Osteocyte (in vitro differentiated cells): ENCODE measurements around the gene REG4. TPM values are rescaled to one million over a fixed set of nuclear protein-coding genes. Genes with fewer than 3 reads are reported as not detected.
"Not testable (repeated sequence)": the region's sequence is repeated elsewhere in the genome, so short reads cannot be mapped to it uniquely, and the experiment has no call there.

Experiments used
- DNase-seq: peaks from one replicate; pipeline ENCODE4 v3.0.0; 2021; ENCODE audit warnings: mixed read lengths; ENCODE audit not compliant: unreplicated experiment; ENCODE audit errors: extremely low spot score
- H3K27ac Mint-ChIP-seq: one replicate; pipeline ENCODE4 v1.8.0; 2021; ENCODE audit warnings: mild to moderate bottlenecking, mixed read lengths; ENCODE audit not compliant: unreplicated experiment
- H3K27me3 Mint-ChIP-seq: one replicate; pipeline ENCODE4 v1.8.0; 2021; ENCODE audit warnings: mixed read lengths; ENCODE audit not compliant: unreplicated experiment
- H3K36me3 Mint-ChIP-seq: one replicate; pipeline ENCODE4 v1.8.0; 2021; ENCODE audit warnings: mixed read lengths; ENCODE audit not compliant: unreplicated experiment
- H3K4me1 Mint-ChIP-seq: one replicate; pipeline ENCODE4 v1.8.0; 2021; ENCODE audit warnings: mixed read lengths; ENCODE audit not compliant: unreplicated experiment
- H3K4me3 Mint-ChIP-seq: one replicate; pipeline ENCODE4 v1.8.0; 2021; ENCODE audit warnings: mild to moderate bottlenecking, moderate library complexity, mixed read lengths; ENCODE audit not compliant: unreplicated experiment
- H3K9me3 Mint-ChIP-seq: one replicate; pipeline ENCODE4 v1.8.0; 2021; ENCODE audit warnings: mixed read lengths; ENCODE audit not compliant: unreplicated experiment
- total RNA-seq: library from RNA; stranded (reverse); gene quantifications from 2 replicates; pipeline ENCODE4 v1.2.1, GENCODE V29; 2021
- TF ChIP-seq, protein P1 (sequence below): fragments of 200-600 bp; sonication (generic); IDR thresholded peaks from 2 replicates; pipeline ENCODE4 v1.5.0; 2021; ENCODE audit warnings: antibody characterized with exemption, mild to moderate bottlenecking, moderate library complexity

REG4 gene
- total RNA-seq, 1 donor from 2014 or later = not detected

DNA sequence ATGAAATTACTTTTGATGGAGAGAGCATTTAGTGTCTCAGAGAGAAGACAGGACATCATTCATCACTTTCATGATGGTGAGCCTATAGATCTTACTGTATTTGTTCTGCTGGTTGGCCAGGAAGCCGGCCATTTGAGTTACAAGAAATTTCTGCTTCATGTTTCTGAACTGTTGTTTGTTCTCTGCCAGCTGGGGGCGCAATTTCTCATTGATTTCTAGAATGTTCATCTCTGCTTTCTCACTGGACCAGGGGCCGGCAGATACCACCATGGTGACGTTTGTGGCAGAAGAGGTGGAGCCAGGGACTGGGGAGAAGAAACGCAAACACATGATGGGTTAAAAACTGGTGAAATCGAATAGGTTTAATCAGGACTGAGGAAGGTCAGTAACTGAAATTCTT, 32.9 kb upstream of the REG4 start:
- not testable (repeated sequence) for H3K4me1 Mint-ChIP-seq, H3K4me3 Mint-ChIP-seq, H3K36me3 Mint-ChIP-seq, H3K27ac Mint-ChIP-seq, DNase-seq, H3K9me3 Mint-ChIP-seq
- H3K27me3 Mint-ChIP-seq = peaks cover 79% of the 10 kb centered on the region
- TF ChIP-seq, protein P1, sequence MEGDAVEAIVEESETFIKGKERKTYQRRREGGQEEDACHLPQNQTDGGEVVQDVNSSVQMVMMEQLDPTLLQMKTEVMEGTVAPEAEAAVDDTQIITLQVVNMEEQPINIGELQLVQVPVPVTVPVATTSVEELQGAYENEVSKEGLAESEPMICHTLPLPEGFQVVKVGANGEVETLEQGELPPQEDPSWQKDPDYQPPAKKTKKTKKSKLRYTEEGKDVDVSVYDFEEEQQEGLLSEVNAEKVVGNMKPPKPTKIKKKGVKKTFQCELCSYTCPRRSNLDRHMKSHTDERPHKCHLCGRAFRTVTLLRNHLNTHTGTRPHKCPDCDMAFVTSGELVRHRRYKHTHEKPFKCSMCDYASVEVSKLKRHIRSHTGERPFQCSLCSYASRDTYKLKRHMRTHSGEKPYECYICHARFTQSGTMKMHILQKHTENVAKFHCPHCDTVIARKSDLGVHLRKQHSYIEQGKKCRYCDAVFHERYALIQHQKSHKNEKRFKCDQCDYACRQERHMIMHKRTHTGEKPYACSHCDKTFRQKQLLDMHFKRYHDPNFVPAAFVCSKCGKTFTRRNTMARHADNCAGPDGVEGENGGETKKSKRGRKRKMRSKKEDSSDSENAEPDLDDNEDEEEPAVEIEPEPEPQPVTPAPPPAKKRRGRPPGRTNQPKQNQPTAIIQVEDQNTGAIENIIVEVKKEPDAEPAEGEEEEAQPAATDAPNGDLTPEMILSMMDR = peak; percentile 31

DNA sequence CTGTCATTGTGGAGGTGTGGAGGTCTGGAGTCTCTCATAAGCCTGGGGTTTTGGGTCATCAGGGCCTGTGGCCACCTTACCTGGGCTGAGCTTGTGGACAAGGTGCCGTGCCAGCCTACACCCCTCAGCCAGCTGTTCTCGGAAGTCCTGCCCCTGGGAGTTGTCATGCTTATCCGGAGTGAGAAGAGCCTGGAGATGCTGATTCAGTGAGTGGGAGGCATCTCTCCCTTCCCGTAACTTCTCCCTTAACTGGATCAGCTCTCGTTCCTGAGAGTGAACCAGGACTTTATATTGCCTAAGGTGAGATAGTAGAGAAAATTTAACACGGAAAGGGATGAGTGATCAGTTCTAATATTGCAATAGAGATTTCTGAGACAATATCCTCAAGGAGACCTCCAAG, 30.0 kb upstream of the REG4 start:
- TF ChIP-seq, protein P1 = no peak
- no peak for DNase-seq
- H3K4me3 Mint-ChIP-seq = no peak overlapping the region
- no peaks in the 10 kb centered on the region for H3K9me3 Mint-ChIP-seq
- H3K27ac Mint-ChIP-seq = no peak overlapping the region
- H3K36me3 Mint-ChIP-seq = no peaks in the 10 kb centered on the region
- peaks cover 74% of the 10 kb centered on the region for H3K27me3 Mint-ChIP-seq
- no peaks in the 10 kb centered on the region for H3K4me1 Mint-ChIP-seq

DNA sequence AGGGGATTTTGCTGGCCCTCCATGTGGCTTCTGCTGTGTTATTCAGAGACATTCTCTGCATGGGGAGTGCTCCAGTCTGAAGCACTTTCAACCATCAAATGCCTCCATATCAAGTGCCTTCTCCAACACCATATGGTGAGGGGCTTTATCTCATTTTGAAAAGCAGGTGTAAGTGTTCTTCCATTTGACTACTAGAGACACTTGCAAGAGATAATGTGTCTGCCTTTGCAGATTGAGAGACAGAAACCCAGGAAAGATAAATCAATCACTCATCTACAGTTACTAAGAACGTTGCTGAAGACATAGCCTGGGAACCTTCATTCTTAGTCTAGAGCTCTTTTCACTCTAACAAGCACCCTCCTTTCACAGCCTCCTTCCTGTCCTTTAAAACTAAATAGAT, 29.5 kb upstream of the REG4 start:
- Mint-ChIP-seq H3K27me3 (peaks cover 76% of the 10 kb centered on the region), H3K4me1 (no peaks in the 10 kb centered on the region), H3K27ac (no peak overlapping the region), H3K4me3 (no peak overlapping the region), H3K36me3 (no peaks in the 10 kb centered on the region), H3K9me3 (no peaks in the 10 kb centered on the region)
- DNase-seq = no peak
- TF ChIP-seq, protein P1 = no peak

DNA sequence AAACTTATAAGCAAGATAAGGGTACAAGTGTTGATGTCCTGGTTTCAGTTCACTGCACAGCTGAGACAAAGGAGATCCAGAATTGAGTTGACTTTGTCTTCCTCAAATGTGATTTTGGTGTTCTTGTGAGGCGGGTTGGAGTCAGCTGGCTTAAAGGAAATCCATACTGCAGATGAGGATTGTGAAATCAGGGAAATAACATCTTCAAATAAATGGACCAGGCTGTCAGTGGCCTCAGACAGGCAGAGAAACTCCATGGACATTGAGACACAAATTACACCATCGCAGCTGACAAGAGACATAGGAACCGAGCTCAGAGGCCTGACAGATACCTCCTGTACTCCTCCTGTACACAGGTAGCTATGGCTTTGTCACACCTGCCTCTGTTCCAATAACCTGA, 27.0 kb upstream of the REG4 start:
- TF ChIP-seq, protein P1 = no peak
- DNase-seq = no peak
- Mint-ChIP-seq H3K36me3 (no peaks in the 10 kb centered on the region), H3K27me3 (peaks cover 78% of the 10 kb centered on the region), H3K27ac (no peak overlapping the region), H3K4me1 (no peaks in the 10 kb centered on the region), H3K4me3 (no peak overlapping the region), H3K9me3 (no peaks in the 10 kb centered on the region)

DNA sequence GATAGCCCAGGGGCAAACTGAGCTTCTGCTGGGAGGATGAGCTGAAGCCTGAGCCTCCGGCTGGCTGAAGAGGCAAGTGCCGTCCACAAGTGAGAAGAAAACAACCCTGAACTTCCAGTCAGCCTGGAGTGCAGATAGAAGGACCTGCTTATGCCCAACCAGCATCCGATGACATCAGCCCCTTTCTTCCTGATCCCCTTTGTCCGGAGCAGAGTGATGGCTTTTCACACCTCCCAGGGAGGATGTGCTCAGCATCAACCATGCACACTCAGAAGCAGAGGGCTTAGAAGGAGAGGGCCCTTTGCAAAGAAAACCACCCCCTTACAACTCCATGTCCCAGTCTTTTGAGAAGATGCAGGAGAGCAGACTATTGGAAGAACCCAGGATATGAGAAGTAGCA, 23.7 kb upstream of the REG4 start:
- Mint-ChIP-seq H3K4me3 (no peak overlapping the region), H3K27ac (no peak overlapping the region), H3K36me3 (no peaks in the 10 kb centered on the region), H3K27me3 (peaks cover 68% of the 10 kb centered on the region), H3K9me3 (no peaks in the 10 kb centered on the region), H3K4me1 (no peaks in the 10 kb centered on the region)
- TF ChIP-seq, protein P1 = no peak
- DNase-seq = no peak
